RWPE1 (cell line): ENCODE results near the gene ZNF385B.

ENCODE experiments used
- CTCF ChIA-PET: fragments of 350-600 bp; sonication (Branson Sonifier 250); formaldehyde crosslinking; extraction: SDS; loops from one replicate; lab custom pipeline; 2021; lab: Yijun Ruan, JAX
- POLR2A ChIA-PET: fragments of 400-600 bp; formaldehyde crosslinking; extraction: SDS; loops from one replicate; lab custom pipeline; 2020; ENCODE audit warnings: antibody characterized with exemption; ENCODE audit not compliant: low non-redundant PET; lab: Yijun Ruan, JAX
- DNase-seq: peaks from one replicate; pipeline ENCODE4 v3.0.0; 2012; ENCODE audit warnings: low spot score
- H3K27ac ChIP-seq: fragments of 450-650 bp; 2 replicates; pipeline ENCODE4 v1.5.1; 2017
- TF ChIP-seq, protein P1 (sequence below): fragments of 450-650 bp; conservative IDR thresholded peaks from 2 replicates; pipeline ENCODE4 v1.5.1; 2017; ENCODE audit warnings: low read depth, mild to moderate bottlenecking

The ZNF385B gene

DNA sequence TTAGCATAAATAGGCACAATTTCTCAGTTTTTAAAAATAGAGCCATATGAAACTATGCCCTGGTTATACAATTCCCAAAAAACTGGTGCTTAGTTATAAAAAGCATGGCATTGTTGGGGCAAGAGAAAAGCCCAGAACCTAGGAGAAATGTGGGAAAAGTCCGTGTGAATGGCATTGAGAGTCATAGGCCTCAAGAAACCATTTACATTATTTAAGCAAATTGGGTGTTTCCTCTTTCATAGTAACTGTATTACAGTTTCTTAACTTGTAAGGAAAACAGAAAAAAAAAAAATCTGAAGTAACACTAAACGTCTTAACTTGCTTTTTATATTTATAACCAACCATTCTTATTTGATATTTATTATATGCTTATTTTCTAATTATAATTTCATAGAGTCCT lies 425.8 kb downstream of the ZNF385B start:
- no peak for DNase-seq
- TF ChIP-seq, protein P1, sequence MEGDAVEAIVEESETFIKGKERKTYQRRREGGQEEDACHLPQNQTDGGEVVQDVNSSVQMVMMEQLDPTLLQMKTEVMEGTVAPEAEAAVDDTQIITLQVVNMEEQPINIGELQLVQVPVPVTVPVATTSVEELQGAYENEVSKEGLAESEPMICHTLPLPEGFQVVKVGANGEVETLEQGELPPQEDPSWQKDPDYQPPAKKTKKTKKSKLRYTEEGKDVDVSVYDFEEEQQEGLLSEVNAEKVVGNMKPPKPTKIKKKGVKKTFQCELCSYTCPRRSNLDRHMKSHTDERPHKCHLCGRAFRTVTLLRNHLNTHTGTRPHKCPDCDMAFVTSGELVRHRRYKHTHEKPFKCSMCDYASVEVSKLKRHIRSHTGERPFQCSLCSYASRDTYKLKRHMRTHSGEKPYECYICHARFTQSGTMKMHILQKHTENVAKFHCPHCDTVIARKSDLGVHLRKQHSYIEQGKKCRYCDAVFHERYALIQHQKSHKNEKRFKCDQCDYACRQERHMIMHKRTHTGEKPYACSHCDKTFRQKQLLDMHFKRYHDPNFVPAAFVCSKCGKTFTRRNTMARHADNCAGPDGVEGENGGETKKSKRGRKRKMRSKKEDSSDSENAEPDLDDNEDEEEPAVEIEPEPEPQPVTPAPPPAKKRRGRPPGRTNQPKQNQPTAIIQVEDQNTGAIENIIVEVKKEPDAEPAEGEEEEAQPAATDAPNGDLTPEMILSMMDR, result no peak
- ChIA-PET CTCF (no interaction called here), POLR2A (no interaction called here)
- no peak overlapping the region for H3K27ac ChIP-seq

DNA sequence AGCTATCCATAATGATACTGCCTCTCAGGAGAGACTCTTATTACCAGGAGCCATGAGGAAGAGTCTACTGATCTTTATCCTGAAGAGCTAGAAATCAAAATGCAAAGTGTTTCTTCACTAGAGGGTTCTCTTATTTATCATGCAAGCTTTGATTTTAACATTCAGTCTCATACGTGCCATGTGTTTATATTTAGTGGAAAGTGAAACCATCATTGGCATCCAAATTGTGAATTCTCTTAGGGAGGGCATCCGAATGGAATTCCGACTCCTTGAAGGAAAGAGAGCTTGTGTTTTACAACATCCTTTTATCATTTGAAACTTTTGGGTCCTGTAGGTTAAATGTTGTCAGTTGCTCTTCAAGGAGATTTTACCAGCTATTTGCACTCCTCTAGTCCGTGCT lies 426.4 kb downstream of the ZNF385B start:
- ChIA-PET CTCF (interaction anchor here (0.7 kb wide), 1 partner anchor 174 kb away, joined by 4 read pairs; no protein-coding TSS in a partner anchor), POLR2A (no interaction called here)

DNA sequence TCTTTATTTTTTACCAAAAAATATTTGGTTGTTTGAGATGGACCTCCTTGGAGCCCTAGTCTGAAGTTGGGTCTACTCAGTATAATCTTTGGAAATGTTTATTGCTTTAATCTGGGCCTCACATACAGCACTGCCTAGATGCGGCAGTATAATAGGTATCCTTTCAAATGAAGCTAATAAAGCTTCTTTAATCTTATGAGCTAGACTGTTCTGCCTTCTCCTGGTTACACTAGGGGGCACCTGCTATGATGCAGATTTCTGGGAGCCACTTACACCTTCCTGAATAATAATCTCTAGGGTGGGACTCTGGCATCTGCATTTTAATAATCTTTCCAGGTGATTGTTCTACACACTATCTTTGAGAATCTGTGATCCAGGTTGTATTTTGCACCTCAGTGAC lies 427.1 kb downstream of the ZNF385B start:
- ChIA-PET CTCF (interaction anchor here (0.7 kb wide), 1 partner anchor 175 kb away, joined by 4 read pairs; no protein-coding TSS in a partner anchor), POLR2A (no interaction called here)
- no peak overlapping the region for H3K27ac ChIP-seq
- TF ChIP-seq, protein P1, result no peak
- DNase-seq, result no peak

More for the DNA sequence above, 426.4 kb downstream of the ZNF385B start:
- no peak for DNase-seq
- TF ChIP-seq, protein P1, result no peak
- H3K27ac ChIP-seq, result no peak overlapping the region

DNA sequence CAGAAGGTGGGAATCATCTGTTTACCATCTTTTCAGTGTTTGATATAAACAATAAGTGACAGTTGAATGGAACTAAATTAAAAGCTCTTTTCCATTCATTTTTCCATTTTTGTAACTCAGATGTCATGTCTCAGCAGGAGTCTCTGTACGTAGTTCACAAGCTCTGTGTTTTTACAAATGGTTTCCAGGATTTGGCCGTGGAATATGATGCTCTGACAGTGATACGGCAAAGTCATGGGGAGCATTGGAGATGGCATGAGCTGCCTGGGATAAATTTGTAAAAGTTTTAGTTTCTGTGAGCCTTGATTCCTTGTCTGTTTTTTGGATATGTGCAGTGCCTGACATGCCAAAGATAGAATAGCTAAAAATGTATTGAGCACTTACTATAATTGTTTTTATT lies 428.7 kb downstream of the ZNF385B start:
- ChIA-PET POLR2A (no interaction called here), CTCF (no interaction called here)
- no peak overlapping the region for H3K27ac ChIP-seq
- DNase-seq, result no peak
- TF ChIP-seq, protein P1, result no peak

DNA sequence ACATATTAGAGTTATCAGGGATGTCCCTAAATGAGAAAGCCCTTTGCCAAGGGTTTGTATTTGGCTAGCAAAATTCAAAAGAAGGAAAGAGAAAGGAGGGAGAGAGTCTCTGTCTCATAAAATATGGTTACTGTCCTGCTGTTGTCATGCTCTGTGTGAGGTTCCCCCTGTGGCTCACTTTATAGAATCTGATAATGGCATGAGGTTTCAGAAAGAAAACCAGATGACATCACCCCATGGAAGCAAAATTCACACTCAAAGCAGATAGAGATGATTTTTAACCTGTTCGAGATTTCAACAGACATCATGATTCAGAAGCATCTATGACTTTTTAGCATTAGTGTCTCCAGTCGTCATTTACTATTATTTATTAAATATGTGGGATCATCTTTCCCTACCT lies 431.8 kb downstream of the ZNF385B start:
- ChIA-PET POLR2A (no interaction called here), CTCF (interaction anchor here (0.6 kb wide), 1 partner anchor 239 kb away, joined by 3 read pairs; no protein-coding TSS in a partner anchor)
- H3K27ac ChIP-seq, result no peak overlapping the region
- TF ChIP-seq, protein P1, result no peak
- no peak for DNase-seq

DNA sequence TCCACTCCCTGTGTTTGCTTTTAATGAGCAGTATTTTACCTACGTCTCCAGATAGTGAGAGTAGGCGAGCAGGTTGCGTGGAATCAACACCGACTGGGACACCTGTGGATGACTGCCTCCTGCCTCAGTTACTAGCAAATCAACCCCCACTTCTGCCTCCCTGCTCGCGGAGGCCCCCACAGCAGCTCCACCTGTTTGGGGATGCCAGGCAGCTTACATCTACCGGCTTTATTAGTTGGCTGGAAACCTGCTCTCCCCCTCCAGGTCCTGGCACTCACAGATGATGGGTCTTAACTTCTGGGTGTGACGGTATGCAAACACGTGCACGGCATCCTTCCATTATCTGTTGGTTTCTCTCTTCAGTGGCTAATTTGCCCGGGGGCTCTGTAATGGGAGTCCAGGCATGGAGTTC lies 432.3 kb downstream of the ZNF385B start:
- no peak overlapping the region for H3K27ac ChIP-seq
- no peak for DNase-seq
- ChIA-PET CTCF (interaction anchor here (0.6 kb wide), 2 partner anchors 239 to 538 kb away, joined by 3 read pairs; no protein-coding TSS in a partner anchor), POLR2A (no interaction called here)
- TF ChIP-seq, protein P1, result no peak
